Uterus (tissue), 2 donors: ENCODE measurements around the gene GAL.

Source experiments
- POLR2A ChIP-seq, 2 donors: fragments of 450-650 bp; IDR thresholded peaks; one replicate each; pipeline ENCODE4 v1.6.1; 2016; ENCODE audit warnings: antibody characterized with exemption in 2 of 2, mild to moderate bottlenecking in 1 of 2, moderate library complexity in 1 of 2
- TF ChIP-seq, protein P1 (sequence below), 4 experiments: fragments of 200-600 bp in 2 of 4; fragments of 450-650 bp in 2 of 4; sonication (generic) in 2 of 4; IDR thresholded peaks; one replicate each; pipeline ENCODE4 v1.5.1; 2016 to 2019; ENCODE audit warnings: antibody characterized with exemption in 4 of 4, mild to moderate bottlenecking in 2 of 4, moderate library complexity in 1 of 4

- TF ChIP-seq POLR2A (IDR thresholded peaks at IDR 0.05) = no peak
- TF ChIP-seq, protein P1, sequence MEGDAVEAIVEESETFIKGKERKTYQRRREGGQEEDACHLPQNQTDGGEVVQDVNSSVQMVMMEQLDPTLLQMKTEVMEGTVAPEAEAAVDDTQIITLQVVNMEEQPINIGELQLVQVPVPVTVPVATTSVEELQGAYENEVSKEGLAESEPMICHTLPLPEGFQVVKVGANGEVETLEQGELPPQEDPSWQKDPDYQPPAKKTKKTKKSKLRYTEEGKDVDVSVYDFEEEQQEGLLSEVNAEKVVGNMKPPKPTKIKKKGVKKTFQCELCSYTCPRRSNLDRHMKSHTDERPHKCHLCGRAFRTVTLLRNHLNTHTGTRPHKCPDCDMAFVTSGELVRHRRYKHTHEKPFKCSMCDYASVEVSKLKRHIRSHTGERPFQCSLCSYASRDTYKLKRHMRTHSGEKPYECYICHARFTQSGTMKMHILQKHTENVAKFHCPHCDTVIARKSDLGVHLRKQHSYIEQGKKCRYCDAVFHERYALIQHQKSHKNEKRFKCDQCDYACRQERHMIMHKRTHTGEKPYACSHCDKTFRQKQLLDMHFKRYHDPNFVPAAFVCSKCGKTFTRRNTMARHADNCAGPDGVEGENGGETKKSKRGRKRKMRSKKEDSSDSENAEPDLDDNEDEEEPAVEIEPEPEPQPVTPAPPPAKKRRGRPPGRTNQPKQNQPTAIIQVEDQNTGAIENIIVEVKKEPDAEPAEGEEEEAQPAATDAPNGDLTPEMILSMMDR (IDR thresholded peaks at IDR 0.05) = no peak
These were observed 10.9 kb upstream of the GAL start for GRCh38 chr11:68673306-68673945.
